EH (cell line): ENCODE data around the gene GNPTAB.
"Not testable (repeated sequence)": the region's sequence is repeated elsewhere in the genome, so short reads cannot be mapped to it uniquely, and the experiment has no call there.

Experiments
- DNase-seq: peaks from one replicate; pipeline ENCODE4 v3.0.0-alpha.2; 2015; ENCODE audit warnings: low read depth

Gene GNPTAB

DNA sequence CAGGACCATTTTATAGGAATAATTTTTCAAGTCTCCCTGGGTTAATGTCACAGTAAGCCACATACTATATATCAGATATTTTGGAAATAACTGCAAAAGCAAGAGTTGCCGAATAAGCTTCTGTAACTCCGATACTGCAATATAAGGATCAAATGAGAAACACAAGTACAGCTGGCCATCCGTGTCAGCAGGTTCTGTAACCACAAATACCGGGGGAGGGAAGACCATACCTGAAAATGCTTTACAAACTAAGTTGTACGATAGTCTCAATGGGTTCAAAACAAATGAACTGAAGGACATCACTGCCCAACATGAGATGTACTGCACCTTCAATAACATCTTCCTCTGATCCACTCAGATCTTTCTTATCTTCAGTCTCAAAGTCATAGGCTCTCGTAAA is 93.3 kb downstream of the GNPTAB start:
- DNase-seq = no peak

DNA sequence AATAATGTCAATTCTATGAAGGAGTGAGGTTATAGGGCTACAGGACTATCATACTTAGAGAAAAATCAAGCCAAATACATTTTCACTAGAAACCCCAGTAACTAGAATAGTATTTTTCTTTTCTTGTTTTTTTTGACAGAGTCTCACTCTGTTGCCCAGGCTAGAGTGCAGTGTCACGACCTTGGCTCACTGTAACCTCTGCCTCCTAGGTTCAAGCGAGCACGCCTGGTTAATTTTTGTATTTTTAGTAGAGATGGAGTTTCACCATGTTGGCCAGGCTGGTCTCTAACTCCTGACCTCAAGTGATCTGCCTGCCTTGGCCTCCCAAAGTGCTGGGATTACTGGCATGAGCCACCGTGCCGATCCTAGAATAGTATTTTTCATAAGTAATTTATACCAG is 96.3 kb downstream of the GNPTAB start:
- DNase-seq = not testable (repeated sequence)

DNA sequence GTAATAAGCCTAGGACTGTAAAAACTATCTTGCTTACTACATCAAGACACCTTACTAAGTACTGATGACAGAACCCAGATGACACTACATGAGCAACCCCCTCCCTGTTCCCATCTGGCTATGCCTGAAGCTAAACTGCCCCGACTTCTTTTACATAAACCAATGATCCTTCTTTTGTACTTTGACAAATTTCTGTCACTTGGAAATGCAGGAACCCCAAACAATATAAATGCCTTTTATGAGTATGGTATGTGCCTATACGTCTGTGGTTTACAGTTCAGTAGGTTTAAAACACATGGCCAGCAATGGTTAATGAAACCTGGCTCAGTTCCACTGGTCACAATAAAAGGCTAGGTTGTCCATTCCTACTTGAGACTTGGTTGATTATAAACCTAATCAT is 97.6 kb downstream of the GNPTAB start:
- no peak for DNase-seq

DNA sequence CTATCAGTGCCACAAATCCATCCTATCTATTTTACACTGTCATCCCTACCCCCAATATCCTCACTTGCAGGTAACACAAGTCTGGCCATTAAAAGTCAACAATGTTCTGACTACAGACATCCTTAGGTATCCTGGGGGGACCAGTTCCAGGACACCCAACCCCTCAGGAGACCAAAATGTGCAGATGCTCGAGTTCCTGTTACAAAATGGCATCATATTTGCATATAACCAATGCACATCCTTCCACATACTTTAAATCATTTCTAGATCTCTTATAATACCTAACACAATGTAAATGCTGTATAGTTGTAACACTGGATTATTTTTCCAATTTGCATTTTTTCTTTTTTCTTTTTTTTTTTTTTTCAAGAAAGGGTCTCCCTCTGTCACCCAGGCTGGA is 98.4 kb downstream of the GNPTAB start:
- no peak for DNase-seq

DNA sequence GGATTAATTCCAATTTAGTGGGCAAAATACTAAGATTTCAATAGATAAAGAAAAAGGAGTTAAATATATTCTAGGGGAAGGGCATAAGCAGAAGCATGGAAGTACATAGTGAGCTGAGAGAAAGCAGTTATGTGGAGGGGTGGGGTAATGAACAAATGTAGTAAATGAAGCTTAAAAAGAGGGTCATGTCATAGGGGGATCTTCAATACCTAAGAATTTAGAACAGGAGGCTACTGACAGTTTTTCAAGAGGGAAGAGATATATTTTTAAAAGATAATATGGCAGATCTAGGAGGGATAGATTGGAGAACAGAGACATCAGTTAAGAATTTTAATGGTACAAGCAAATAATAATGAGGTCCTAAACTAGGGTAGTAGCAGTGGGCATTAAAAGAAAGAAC is 100.9 kb downstream of the GNPTAB start:
- no peak for DNase-seq

DNA sequence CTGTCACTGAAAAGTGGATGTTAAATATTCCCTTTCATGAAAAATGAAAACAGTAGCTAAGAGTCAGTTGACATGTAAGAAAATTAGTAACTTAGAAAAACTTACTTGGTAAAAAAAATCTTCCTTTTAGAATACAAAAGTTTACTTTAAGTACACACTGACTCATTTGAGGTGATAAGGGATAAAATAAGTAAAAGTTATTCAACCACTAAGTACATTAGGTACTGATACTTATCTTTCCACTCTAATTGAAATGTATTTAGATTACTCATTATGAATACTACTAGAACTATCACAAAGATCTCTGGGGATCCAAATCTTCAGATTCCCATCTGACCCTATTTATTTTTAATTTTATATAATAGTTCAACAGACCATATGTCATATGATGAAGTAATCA is 103.7 kb downstream of the GNPTAB start:
- peak; percentile 4 for DNase-seq

DNA sequence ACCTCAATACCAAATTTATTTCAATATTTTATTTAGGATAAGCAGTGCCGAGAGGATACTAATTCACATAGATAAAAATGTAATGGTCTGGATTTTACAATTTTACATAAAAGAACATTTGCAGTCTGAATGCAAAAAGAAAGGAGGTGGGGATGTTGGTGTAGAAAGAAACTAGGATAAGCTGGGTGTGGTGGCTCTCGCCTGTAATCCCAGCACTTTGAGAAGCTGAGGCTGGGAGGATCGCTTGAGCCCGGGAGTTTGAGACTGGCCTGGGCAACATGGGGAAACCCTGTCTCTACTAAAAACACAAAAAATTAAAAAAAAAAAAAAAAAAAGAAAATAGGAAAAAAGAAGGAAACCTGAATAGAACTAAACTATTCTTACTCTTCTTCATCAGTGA is 108.4 kb downstream of the GNPTAB start:
- no peak for DNase-seq

DNA sequence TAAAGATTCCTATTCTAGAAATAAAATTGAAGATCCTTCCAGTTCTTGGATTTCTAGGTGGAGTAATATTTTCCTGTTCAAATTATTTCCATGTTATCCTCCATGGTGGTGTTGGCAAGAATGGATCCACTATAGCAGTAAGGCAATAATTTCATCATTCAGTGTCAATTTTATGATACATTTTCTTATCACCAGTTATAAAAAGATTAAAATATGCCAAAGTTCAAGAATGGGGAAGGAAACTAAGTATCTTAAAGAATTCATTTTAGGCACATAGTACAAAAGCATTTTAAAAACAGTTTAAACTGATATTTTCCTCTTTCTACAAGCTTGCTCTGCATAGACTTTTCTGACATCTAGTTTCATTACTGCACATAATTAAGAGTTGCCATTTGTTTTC is 110.6 kb downstream of the GNPTAB start:
- DNase-seq = no peak

DNA sequence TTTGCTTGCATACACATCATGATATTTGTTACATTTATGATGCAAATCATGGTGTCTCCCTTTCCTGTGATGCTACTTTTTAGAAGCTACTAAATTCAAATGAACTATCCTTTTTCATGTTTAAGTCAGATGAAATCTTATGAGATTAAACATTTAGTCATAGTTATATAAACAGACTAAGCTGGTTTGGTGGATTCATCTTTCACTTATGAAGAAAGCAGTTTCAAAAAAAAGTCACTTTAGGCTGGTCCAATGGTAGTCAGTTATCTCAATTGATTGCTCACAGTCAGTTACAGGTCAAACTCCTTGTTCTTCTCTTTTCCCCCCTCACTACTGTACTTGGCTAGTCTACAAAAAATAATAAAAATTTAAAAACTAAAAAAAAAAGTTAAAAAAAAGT is 111.2 kb downstream of the GNPTAB start:
- DNase-seq = peak; percentile 19

DNA sequence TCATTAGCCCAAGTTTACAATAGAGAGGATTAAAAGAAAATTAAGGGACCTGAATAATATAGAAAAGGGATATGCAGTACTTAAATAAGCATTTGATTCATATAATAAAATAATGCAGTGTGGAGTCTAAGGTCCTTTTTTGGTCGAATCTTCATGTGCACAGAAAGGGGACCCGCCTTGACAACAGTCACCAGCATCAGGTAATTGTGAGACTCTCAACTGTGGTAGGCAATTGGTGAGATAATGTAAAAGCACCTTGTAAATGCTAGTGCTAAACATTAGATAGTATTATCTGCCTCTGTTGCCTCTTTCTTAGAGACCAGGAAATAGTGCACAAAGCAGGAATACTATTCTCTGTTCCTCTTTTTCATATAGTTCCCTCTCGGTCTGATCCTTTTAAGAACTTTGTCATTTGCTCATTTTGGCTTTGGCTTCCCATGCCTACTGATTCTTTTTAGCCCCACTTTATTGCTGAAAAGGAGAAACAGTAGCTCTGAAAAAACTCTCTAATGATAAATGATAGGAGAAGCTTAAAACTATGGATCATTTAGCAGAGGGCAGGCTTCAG is 115.8 kb downstream of the GNPTAB start:
- DNase-seq = no peak

DNA sequence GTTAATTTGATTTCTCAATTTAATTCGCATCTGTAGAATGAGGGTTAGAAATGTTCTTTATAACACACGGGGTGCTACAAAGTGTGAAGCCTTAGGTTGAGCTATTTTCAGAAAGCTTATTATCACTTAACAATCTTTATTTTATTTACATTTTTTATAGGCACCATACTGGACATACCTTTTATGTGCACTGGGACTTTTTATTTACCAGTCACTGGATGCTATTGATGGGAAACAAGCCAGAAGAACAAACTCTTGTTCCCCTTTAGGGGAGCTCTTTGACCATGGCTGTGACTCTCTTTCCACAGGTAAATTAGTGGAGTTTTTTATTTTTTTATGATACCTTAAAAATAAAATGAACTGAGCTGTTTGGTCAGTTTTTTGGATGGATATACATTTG is 116.8 kb downstream of the GNPTAB start:
- no peak for DNase-seq

DNA sequence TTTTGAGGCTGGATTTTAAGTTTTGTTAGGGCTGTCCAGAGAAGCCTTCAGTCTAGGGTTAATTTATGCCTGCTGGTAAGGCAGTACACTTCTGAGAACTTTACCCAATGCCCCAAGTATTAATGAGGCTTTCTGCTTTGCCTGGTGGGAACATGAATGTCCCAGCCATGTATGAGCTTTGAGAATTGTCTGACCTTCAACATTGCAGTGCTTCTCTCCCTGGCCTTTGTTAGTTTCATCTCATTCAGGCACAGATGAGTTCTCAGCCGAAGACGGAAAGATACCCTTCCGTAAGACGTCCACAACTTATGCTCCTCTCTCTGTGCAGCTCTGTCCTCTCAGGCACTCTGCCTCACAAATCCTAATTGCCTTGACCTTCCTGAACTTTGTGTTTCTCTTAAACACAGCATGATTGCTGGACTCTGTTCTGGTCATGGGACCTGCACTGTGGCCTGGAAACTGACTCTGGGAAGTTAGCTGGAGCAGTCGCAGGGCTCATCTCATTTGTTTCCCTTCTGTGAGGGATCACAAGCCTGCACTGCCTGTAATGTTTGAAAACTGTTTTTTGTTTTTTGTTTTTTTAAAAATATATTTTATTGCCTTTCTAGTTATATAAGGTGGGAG is 117.6 kb downstream of the GNPTAB start:
- DNase-seq = no peak

DNA sequence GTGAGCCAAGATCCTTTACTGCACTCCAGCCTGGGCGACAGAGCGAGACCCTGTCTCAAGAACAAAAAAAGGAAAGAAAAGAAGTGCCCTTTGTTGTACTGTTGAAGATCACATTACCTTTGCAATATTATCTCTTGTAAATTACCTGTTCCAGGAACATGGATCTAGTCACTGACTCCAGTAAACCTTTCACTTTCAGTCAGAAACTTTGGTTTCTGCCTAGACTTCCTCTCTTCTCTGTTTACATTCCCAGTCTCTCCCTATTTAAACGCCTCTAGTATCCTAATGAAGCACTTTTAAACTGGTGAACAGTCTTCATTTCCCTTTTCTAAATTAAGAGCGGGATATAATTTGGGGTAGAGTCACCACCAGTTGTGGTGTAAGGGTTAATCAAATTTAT is 120.5 kb downstream of the GNPTAB start:
- no peak for DNase-seq

DNA sequence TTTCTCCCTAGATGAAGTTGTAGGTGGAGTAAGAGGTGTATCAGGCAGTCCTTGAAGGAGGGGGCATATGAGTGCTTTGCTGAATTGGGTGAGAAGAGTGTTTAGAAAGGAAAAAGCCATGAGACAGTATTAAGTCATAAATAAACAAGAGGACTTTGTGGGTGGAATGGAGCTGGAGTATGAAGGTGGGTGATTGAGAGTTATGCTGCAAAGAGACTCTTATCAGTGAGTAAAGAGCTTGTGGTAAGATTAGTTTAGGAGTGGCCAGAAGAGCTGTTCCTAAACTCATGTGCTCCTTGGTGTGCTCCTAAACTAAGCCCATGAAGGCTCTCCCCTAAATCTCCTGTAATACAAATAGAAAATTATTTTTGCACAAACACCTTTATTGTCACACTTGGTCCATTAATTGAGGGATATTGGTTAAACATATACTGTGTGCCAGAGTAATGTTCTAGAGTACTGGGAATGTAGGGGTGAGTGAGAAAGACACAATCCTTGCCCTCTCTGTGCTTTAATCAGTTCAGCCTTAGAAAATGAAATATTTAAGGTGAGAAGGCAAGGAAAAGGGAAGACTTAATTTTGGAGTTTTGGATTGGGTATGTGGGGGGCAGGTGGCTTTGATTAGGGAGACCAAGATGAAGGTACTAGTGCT is 123.5 kb downstream of the GNPTAB start:
- no peak for DNase-seq

DNA sequence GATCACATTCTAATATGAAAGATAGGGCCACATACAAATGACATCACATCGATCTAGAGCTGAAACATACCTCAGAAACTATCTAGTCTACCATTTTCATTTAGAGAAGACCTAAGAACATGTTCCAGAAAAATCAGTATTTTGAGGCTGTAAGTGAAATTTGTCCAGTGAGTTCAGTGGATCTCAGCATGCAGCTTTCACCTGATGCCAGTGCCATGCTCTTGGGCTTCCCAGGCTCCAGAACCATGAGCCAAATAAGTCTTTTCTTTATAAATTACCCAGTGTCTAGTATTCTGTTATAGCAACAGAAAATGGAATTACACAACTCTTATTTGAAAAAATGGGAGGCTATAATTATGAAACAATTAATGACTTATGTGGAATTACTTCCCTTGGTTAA is 124.4 kb downstream of the GNPTAB start:
- DNase-seq = no peak

DNA sequence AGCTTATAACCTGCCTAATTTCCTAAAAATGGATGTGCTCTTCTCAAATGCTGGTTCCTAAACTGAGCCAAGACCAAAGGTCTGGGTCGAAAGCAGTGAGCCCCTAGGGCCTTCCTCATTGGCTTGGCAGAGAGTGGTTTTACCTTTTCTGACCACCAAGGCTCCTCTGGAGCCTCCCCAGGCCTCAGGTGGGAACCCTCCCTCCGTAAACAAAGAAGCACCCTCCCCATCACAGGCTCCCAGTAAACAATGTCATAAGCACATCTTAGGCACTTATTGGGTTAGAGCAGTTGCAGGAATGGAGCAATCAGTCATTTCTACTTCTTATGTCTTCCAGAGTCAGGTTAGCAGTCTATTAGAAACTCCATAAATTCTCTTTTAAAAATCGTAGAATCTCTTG is 127.3 kb downstream of the GNPTAB start:
- DNase-seq = no peak

DNA sequence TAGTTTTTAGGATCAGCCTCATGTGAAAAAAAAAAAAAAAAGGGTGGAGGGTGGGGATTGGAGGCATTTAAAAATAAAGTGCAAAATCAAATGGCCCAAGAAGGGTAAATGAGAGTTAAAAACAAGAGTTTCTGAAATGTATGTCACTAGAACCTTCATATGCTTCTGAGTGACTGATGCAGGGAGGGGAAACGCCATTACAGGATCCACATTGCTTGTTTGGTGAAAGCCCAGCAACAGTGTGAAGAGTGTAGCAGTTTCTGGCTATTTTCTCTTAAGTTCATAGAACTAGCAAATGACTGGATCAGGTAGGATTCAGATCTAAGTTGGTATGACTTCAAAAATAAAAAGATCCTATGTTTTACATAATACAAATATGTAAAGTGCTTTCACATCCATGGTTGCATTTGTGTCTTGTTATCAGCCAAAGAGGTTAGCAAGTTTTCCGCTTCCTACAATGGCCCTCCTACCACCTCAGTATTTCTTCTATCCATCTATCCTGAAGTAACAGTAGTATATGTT is 130.4 kb downstream of the GNPTAB start:
- DNase-seq = no peak

DNA sequence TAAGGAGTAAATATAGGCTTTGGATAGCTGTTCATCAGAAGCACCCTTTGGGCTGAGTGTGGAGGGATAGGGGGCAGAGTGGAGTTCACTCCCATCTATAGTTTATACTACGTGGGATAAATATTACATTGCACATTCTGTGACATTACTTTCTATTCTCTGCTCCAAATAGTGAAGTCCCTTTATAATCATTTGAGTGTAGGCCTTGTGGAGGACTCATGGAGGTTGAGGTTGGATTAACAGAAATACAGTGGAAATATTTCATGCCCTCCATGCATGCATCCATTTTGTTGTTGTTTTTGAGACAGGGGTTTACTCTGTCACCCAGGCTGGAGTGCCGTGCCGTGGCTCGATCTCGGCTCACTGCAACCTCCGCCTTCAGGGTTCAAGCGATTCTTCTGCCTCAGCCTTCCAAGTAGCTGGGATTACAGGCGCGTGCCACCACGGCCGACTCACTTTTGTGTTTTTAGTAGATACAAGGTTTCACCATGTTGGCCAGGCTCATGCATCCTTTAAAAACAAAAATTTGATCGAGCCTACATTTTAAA is 131.9 kb downstream of the GNPTAB start:
- DNase-seq = peak; percentile 27

DNA sequence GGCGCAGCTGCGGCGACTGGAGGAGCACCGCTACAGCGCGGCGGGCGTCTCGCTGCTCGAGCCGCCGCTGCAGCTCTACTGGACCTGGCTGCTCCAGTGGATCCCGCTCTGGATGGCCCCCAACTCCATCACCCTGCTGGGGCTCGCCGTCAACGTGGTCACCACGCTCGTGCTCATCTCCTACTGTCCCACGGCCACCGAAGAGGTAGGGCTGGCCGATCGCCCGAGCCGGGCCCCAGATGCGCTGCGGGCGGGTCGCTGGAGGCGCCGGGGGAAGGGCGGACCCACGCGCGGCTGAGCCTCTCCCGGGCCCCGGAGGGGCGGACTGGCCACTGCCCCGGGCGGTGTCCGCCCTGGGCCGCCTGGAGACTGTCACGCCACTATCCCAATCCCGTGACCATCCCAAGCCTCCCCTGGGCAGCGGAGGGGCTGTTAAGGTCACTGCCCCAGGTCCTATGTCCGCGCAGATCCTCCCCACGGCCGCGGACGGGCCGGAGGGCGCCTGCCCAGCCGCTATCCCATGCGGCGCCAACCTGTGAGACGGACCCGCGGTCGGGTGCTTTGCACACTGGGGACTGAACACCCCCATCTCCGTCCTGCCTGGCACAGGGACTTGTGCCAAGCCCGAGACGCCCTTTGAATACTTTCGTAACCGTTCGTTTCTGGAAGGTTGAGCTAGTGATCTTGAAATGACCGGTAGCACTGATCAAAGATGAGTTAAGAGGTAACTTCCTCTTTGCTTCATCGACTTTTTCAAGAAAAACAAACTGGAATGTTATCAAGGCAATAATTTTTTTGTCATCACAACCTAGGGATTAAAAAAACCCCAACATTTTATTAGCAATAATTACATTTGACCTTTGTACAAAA is 132.6 kb downstream of the GNPTAB start:
- DNase-seq = peak; percentile 34

DNA sequence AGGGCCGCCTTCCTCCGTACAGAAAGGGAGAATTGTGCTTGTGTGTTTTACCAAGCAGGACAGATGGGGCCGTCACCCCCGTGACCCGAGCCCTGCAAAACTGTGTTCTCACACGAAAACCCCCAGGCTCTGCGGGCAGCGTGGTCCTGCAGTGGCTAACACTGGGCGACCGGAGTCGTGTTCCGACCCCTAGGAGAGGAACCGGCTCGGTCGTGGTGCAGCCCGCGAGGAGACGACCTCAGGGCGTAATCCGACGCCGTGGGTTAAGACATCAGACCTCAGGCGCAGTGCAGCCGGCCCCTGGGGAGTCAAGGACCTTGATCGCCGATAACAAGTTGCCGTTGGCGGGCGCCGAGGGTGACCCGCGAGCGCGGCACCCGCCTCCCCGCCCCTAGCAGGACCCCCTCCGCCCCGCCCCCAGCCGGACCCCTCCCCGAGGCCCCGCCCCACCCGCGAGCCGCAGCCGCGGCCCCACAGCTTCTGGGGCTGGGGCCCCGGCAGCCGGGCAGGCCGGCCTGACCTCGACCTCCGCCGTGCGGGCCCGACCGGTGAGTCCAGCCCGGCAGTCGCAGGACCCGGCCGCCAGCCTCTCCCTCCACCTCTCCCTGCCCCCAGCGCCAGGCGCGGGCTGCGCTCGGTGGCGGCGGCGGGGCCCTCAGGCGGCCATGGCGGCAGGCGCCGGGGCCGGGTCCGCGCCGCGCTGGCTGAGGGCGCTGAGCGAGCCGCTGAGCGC is 133.4 kb downstream of the GNPTAB start, which contains the start of gene CHPT1:
CHPT1 (plus strand) TSS at position 444 of the 733 bp plus-strand sequence; CDS start at position 666, 222 bp downstream.
- DNase-seq = peak; percentile 58
